ENCODE data around the gene SEMA3C. TPM values are rescaled to one million over a fixed set of nuclear protein-coding genes. Genes with fewer than 3 reads are reported as not detected.

Gene SEMA3C
- total and polyA plus RNA-seq, 5 donors from 2014 or later = 1.2 TPM; not detected in 4

DNA sequence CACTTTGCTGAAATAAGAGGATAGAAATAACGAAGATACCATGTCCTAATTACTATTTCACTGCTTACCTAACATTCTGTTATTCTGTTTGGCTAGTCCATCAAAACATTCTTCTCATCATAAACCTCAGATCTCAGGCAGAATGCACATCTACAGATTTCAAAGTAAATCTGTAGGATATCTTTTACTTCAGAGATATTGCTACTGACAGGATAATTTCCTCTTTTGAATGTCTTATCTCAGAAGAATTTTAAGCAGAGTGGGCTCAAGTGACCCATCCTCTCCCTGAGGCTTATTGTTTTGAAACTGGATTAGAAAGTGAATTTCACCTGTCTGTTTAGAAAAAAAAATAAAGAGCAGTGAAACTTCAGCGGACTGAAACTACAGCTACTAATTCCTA lies 83.6 kb downstream of the SEMA3C start:
- ATAC-seq (ENCODE audit: low read depth in 2 of 2) (no peak), DNase-seq (no peak)
- H3K27ac ChIP-seq (ENCODE audit: insufficient read depth, low read length, poor library complexity, severe bottlenecking) = no peak overlapping the region
- Mint-ChIP-seq H3K27me3 (no peaks in the 10 kb centered on the region), H3K4me1 (no peaks in the 10 kb centered on the region), H3K36me3 (no peaks in the 10 kb centered on the region), H3K4me3 (no peak overlapping the region), H3K9me3 (peaks cover 0 to 12% (median 6%) of the 10 kb centered on the region in 7 donors), H3K27ac (no peak overlapping the region)
- no peak overlapping the region for H3K4me3 ChIP-seq (ENCODE audit: low read depth, low read length)
- no peaks in the 10 kb centered on the region for H3K27me3 ChIP-seq (ENCODE audit: control insufficient read depth, insufficient read depth, low read length)
- H3K36me3 ChIP-seq (ENCODE audit: control insufficient read depth, insufficient read depth, low read length) = no peaks in the 10 kb centered on the region
- H3K9me3 ChIP-seq (ENCODE audit: control insufficient read depth in 2 of 2, low read length in 2 of 2) = peaks cover 0 to 2% of the 10 kb centered on the region in 2 experiments
- H3K4me1 ChIP-seq (ENCODE audit: control insufficient read depth, insufficient read depth, low read length, poor library complexity, severe bottlenecking) = no peaks in the 10 kb centered on the region

DNA sequence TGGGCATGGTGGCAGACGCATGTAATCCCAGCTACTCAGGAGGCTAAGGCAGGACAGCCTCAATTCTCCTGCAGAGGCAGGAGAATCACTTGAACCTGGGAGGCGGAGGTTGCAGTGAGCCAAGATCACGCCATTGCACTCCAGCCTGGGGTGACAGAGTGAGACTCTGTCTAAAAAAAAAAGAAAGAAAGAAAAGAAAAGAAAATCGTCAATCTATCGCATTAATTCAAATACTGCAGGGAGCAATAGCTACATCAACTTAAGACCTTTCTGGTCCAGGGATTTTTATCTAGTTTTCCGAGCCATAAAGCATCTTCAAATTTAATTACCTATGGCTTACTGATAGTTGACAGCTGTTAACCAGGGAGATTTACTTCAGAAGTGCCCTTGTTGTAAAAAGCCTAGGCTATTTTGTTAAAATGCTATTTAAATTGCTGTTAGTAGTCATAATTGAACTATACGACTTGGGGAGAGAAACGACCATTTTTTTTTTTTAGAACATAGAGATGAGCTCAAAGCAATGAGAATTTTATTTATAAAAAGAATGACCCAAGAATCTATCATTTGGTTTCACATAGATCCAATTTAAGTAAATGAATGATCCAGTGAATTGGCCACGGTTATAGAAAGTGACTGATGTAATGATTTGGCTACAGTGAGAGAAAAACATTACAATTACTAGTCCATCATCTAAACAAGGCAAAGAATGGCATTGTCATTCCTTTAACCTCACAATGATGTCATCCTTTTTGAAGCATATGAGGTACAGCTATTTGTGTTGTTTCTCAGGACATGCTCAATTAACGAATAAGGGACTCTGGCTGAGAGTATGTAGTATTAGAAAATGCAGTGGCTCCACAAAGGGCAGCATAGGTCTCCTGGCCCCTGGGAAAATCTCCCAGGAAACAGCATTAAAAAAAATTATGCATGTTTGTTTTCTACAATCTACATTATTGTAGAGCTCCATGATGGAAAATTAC lies 85.3 kb downstream of the SEMA3C start:
- H3K4me3 ChIP-seq (ENCODE audit: low read depth, low read length) = no peak overlapping the region
- DNase-seq = no peak
- no peaks in the 10 kb centered on the region for H3K27me3 Mint-ChIP-seq
- no peak overlapping the region for H3K4me3 Mint-ChIP-seq
- peaks cover 0 to 11% (median 6%) of the 10 kb centered on the region in 7 donors for H3K9me3 Mint-ChIP-seq
- no peaks in the 10 kb centered on the region for H3K4me1 Mint-ChIP-seq
- no peaks in the 10 kb centered on the region for H3K36me3 ChIP-seq (ENCODE audit: control insufficient read depth, insufficient read depth, low read length)
- no peaks in the 10 kb centered on the region for H3K4me1 ChIP-seq (ENCODE audit: control insufficient read depth, insufficient read depth, low read length, poor library complexity, severe bottlenecking)
- ATAC-seq (ENCODE audit: low read depth in 2 of 2) = no peak
- no peak overlapping the region for H3K27ac ChIP-seq (ENCODE audit: insufficient read depth, low read length, poor library complexity, severe bottlenecking)
- no peaks in the 10 kb centered on the region for H3K36me3 Mint-ChIP-seq
- no peaks in the 10 kb centered on the region for H3K27me3 ChIP-seq (ENCODE audit: control insufficient read depth, insufficient read depth, low read length)
- no peak overlapping the region for H3K27ac Mint-ChIP-seq
- H3K9me3 ChIP-seq (ENCODE audit: control insufficient read depth in 2 of 2, low read length in 2 of 2) = peaks cover 0 to 2% of the 10 kb centered on the region in 2 experiments

DNA sequence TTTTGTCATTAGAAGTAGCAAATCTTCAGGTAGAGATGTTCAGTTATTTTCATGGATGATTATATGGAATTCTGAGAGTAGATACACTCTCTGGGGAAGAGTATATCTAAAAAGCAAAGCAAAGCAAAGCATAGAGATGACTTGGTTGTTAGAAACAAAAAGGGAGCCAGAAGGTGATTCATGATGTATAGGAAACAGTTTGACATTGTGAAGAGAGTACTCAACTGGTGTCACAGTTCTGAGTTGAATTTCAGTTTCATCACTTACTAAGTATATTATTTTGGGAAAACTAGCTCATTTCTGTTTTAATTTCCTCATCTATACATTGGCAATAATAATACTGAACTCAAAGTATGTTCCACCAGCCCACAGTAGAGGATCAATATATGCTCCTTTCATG lies 86.8 kb downstream of the SEMA3C start:
- no peak overlapping the region for H3K27ac ChIP-seq (ENCODE audit: insufficient read depth, low read length, poor library complexity, severe bottlenecking)
- Mint-ChIP-seq H3K27me3 (no peaks in the 10 kb centered on the region), H3K9me3 (peaks cover 0 to 9% (median 3%) of the 10 kb centered on the region in 7 donors), H3K27ac (no peak overlapping the region), H3K4me1 (no peaks in the 10 kb centered on the region), H3K4me3 (no peak overlapping the region), H3K36me3 (no peaks in the 10 kb centered on the region)
- no peaks in the 10 kb centered on the region for H3K36me3 ChIP-seq (ENCODE audit: control insufficient read depth, insufficient read depth, low read length)
- no peaks in the 10 kb centered on the region for H3K27me3 ChIP-seq (ENCODE audit: control insufficient read depth, insufficient read depth, low read length)
- H3K4me3 ChIP-seq (ENCODE audit: low read depth, low read length) = no peak overlapping the region
- DNase-seq = no peak
- H3K4me1 ChIP-seq (ENCODE audit: control insufficient read depth, insufficient read depth, low read length, poor library complexity, severe bottlenecking) = no peaks in the 10 kb centered on the region
- no peak for ATAC-seq (ENCODE audit: low read depth in 2 of 2)
- peaks cover 0 to 1% of the 10 kb centered on the region in 2 experiments for H3K9me3 ChIP-seq (ENCODE audit: control insufficient read depth in 2 of 2, low read length in 2 of 2)

DNA sequence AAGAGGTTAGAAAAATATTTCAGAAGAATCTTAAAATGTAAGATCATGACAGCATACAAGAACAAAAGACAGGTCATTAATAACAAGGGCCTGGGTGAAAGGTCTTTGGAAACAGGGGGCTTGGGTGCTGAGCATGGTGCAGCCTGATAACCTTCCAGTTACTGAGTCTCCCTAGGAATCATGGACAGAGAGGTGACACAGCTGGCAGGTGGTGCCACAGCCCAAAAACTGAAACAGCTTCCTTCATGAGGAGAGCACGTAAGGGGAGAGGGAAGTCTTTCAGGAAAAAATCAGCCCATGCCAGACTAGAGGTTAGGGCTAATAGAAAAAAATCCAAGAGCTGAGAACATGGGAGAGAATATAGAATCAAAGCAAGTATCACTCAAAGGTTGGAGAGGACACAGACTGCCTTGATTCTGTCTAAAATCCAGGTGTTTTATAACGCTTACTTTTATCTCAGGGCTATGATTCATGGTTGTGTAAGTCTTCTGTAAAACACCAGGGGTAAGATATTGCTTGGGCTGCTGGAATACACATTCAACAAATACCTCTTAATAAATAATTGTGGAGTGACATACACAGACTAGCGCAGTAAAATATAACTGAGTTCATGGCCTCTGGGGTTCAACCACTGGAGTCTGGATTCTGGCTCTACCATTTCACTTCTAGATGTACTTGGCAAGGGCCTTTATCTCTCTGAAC lies 88.1 kb downstream of the SEMA3C start:
- no peaks in the 10 kb centered on the region for H3K27me3 ChIP-seq (ENCODE audit: control insufficient read depth, insufficient read depth, low read length)
- H3K27ac Mint-ChIP-seq = no peak overlapping the region
- H3K4me1 Mint-ChIP-seq = no peaks in the 10 kb centered on the region
- peaks cover 0 to 4% of the 10 kb centered on the region in 2 experiments for H3K9me3 ChIP-seq (ENCODE audit: control insufficient read depth in 2 of 2, low read length in 2 of 2)
- no peaks in the 10 kb centered on the region for H3K36me3 Mint-ChIP-seq
- peaks cover 0 to 16% (median 3%) of the 10 kb centered on the region in 7 donors for H3K9me3 Mint-ChIP-seq
- no peak overlapping the region for H3K27ac ChIP-seq (ENCODE audit: insufficient read depth, low read length, poor library complexity, severe bottlenecking)
- no peak for ATAC-seq (ENCODE audit: low read depth in 2 of 2)
- DNase-seq = no peak
- no peaks in the 10 kb centered on the region for H3K4me1 ChIP-seq (ENCODE audit: control insufficient read depth, insufficient read depth, low read length, poor library complexity, severe bottlenecking)
- no peaks in the 10 kb centered on the region for H3K36me3 ChIP-seq (ENCODE audit: control insufficient read depth, insufficient read depth, low read length)
- H3K4me3 Mint-ChIP-seq = no peak overlapping the region
- H3K27me3 Mint-ChIP-seq = no peaks in the 10 kb centered on the region
- H3K4me3 ChIP-seq (ENCODE audit: low read depth, low read length) = no peak overlapping the region

DNA sequence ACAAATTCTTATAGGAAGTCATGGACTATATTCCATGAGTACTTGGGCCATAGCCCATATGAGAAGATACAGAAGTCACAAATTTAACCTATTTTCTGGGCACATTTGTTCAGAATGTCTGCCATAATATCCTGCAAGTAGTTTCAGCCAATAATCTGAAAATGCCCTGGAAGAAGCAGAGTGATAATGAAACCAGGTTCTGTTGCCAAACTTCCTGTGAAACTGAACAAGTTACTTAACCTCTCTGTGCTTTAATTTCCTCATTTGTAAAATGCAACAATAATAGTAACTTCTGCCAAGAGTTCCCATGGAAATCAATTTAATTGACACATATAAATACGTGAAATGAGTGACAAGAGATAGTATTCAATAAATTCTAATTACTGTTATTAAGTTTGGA lies 88.8 kb downstream of the SEMA3C start:
- no peaks in the 10 kb centered on the region for H3K27me3 Mint-ChIP-seq
- H3K9me3 Mint-ChIP-seq = peaks cover 0 to 16% (median 3%) of the 10 kb centered on the region in 7 donors
- DNase-seq (no peak), ATAC-seq (ENCODE audit: low read depth in 2 of 2) (no peak)
- Histone ChIP-seq H3K27me3 (ENCODE audit: control insufficient read depth, insufficient read depth, low read length) (no peaks in the 10 kb centered on the region), H3K27ac (ENCODE audit: insufficient read depth, low read length, poor library complexity, severe bottlenecking) (no peak overlapping the region), H3K9me3 (ENCODE audit: control insufficient read depth in 2 of 2, low read length in 2 of 2) (peaks cover 0 to 4% of the 10 kb centered on the region in 2 experiments), H3K4me1 (ENCODE audit: control insufficient read depth, insufficient read depth, low read length, poor library complexity, severe bottlenecking) (no peaks in the 10 kb centered on the region), H3K36me3 (ENCODE audit: control insufficient read depth, insufficient read depth, low read length) (no peaks in the 10 kb centered on the region), H3K4me3 (ENCODE audit: low read depth, low read length) (no peak overlapping the region)
- H3K4me1 Mint-ChIP-seq = no peaks in the 10 kb centered on the region
- H3K36me3 Mint-ChIP-seq = no peaks in the 10 kb centered on the region
- H3K4me3 Mint-ChIP-seq = no peak overlapping the region
- H3K27ac Mint-ChIP-seq = no peak overlapping the region

DNA sequence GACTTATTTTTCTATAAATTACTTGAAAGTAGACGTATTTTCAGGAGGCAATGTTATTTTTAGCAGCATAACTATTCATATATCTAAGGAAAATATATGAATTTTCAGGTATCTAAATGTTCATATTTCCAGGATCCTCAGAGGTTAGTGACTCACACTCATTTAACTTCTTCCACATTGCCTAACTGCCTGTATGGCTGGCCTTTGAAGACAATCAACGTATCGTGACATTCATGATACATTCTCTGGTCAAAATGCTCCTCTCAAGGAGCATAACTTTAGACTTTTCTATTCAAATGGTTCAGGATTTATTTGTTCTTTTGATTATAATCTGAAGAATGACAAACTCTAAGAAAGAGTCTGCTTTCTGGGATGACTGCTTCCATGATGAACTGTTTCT lies 89.3 kb downstream of the SEMA3C start:
- Histone ChIP-seq H3K4me3 (ENCODE audit: low read depth, low read length) (no peak overlapping the region), H3K27me3 (ENCODE audit: control insufficient read depth, insufficient read depth, low read length) (no peaks in the 10 kb centered on the region), H3K9me3 (ENCODE audit: control insufficient read depth in 2 of 2, low read length in 2 of 2) (peaks cover 0 to 4% of the 10 kb centered on the region in 2 experiments), H3K4me1 (ENCODE audit: control insufficient read depth, insufficient read depth, low read length, poor library complexity, severe bottlenecking) (no peaks in the 10 kb centered on the region), H3K36me3 (ENCODE audit: control insufficient read depth, insufficient read depth, low read length) (no peaks in the 10 kb centered on the region), H3K27ac (ENCODE audit: insufficient read depth, low read length, poor library complexity, severe bottlenecking) (no peak overlapping the region)
- H3K36me3 Mint-ChIP-seq = no peaks in the 10 kb centered on the region
- DNase-seq (no peak), ATAC-seq (ENCODE audit: low read depth in 2 of 2) (no peak)
- no peaks in the 10 kb centered on the region for H3K27me3 Mint-ChIP-seq
- H3K4me3 Mint-ChIP-seq = no peak overlapping the region
- peaks cover 0 to 16% (median 3%) of the 10 kb centered on the region in 7 donors for H3K9me3 Mint-ChIP-seq
- H3K27ac Mint-ChIP-seq = no peak overlapping the region
- H3K4me1 Mint-ChIP-seq = no peaks in the 10 kb centered on the region

DNA sequence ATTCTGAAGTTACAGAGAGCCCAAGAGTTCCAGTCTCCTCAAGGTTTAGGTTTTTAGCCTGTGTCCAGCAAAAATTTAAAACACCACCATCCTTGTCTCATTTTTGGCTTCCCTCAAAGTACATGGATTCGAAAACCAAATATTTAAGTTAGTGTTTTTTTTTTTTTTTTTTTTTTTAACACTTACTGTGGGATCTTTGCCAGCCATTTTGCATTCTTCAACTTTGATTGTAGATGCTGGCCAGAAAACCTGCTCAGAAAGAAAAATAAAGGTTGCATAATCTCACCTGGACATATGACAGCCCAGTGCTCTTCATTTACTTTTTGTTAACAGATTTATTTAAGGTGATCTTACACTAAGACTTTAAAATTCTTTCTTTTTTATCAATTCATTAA lies 91.6 kb downstream of the SEMA3C start:
- Histone ChIP-seq H3K4me1 (ENCODE audit: control insufficient read depth, insufficient read depth, low read length, poor library complexity, severe bottlenecking) (no peaks in the 10 kb centered on the region), H3K9me3 (ENCODE audit: control insufficient read depth in 2 of 2, low read length in 2 of 2) (peaks cover 0 to 4% of the 10 kb centered on the region in 2 experiments), H3K27ac (ENCODE audit: insufficient read depth, low read length, poor library complexity, severe bottlenecking) (no peak overlapping the region), H3K4me3 (ENCODE audit: low read depth, low read length) (no peak overlapping the region), H3K36me3 (ENCODE audit: control insufficient read depth, insufficient read depth, low read length) (no peaks in the 10 kb centered on the region), H3K27me3 (ENCODE audit: control insufficient read depth, insufficient read depth, low read length) (no peaks in the 10 kb centered on the region)
- no peak for ATAC-seq (ENCODE audit: low read depth in 2 of 2)
- Mint-ChIP-seq H3K4me1 (no peaks in the 10 kb centered on the region), H3K36me3 (no peaks in the 10 kb centered on the region), H3K4me3 (no peak overlapping the region), H3K27ac (no peak overlapping the region), H3K9me3 (peaks cover 0 to 16% (median 3%) of the 10 kb centered on the region in 7 donors), H3K27me3 (no peaks in the 10 kb centered on the region)
- no peak for DNase-seq
